Chondrocyte (in vitro differentiated cells): ENCODE results near the gene CIB2. TPM values are rescaled to one million over a fixed set of nuclear protein-coding genes. Genes with fewer than 3 reads are reported as not detected.

Experiments used
- DNase-seq: peaks from one replicate; pipeline ENCODE4 v3.0.0; 2021; ENCODE audit warnings: mixed read lengths, low spot score
- H3K27ac Mint-ChIP-seq: one replicate; pipeline ENCODE4 v1.8.0; 2021; ENCODE audit warnings: mild to moderate bottlenecking, moderate library complexity, mixed read lengths; ENCODE audit not compliant: unreplicated experiment
- H3K27me3 Mint-ChIP-seq: 2 replicates; pipeline ENCODE4 v1.8.0; 2021; ENCODE audit warnings: low read depth, mixed read lengths
- H3K36me3 Mint-ChIP-seq: 2 replicates; pipeline ENCODE4 v1.8.0; 2021; ENCODE audit warnings: low read depth, mixed read lengths
- H3K4me1 Mint-ChIP-seq: 2 replicates; pipeline ENCODE4 v1.8.0; 2021; ENCODE audit warnings: low read depth, mild to moderate bottlenecking, mixed read lengths
- H3K4me3 Mint-ChIP-seq: one replicate; pipeline ENCODE4 v1.8.0; 2021; ENCODE audit warnings: mild to moderate bottlenecking, moderate library complexity, mixed read lengths; ENCODE audit not compliant: unreplicated experiment
- H3K9me3 Mint-ChIP-seq: 2 replicates; pipeline ENCODE4 v1.8.0; 2021; ENCODE audit warnings: low read depth, mixed read lengths
- CTCF ChIP-seq: fragments of 200-600 bp; sonication (generic); IDR thresholded peaks from 2 replicates; pipeline ENCODE4 v1.5.0; 2021; ENCODE audit warnings: antibody characterized with exemption, mild to moderate bottlenecking, moderate library complexity
- total RNA-seq: library from RNA; stranded (reverse); gene quantifications from 3 replicates; pipeline ENCODE4 v1.2.1, GENCODE V29; 2021

The CIB2 gene
- total RNA-seq, 1 donor from 2014 or later: 8.0 TPM

GRCh38 chr15:78083186-78083585 is 48.1 kb downstream of the CIB2 start:
- Mint-ChIP-seq H3K9me3 (no peaks in the 10 kb centered on the region), H3K27ac (no peak overlapping the region), H3K36me3 (no peaks in the 10 kb centered on the region), H3K27me3 (no peaks in the 10 kb centered on the region), H3K4me1 (peaks cover 17% of the 10 kb centered on the region), H3K4me3 (no peak overlapping the region)
- no peak for TF ChIP-seq CTCF
- DNase-seq: no peak

GRCh38 chr15:78082743-78083110 is 48.5 kb downstream of the CIB2 start:
- no peak for TF ChIP-seq CTCF

GRCh38 chr15:78082106-78082742 is 49.0 kb downstream of the CIB2 start:
- Mint-ChIP-seq H3K27ac (no peak overlapping the region), H3K4me1 (peaks cover 22% of the 10 kb centered on the region), H3K36me3 (no peaks in the 10 kb centered on the region), H3K9me3 (no peaks in the 10 kb centered on the region), H3K27me3 (no peaks in the 10 kb centered on the region), H3K4me3 (no peak overlapping the region)
- DNase-seq: no peak
- no peak for TF ChIP-seq CTCF

More at GRCh38 chr15:78082743-78083110, 48.5 kb downstream of the CIB2 start:
- DNase-seq: no peak
- no peaks in the 10 kb centered on the region for H3K36me3 Mint-ChIP-seq
- peaks cover 22% of the 10 kb centered on the region for H3K4me1 Mint-ChIP-seq
- no peaks in the 10 kb centered on the region for H3K27me3 Mint-ChIP-seq
- no peak overlapping the region for H3K27ac Mint-ChIP-seq
- no peak overlapping the region for H3K4me3 Mint-ChIP-seq
- no peaks in the 10 kb centered on the region for H3K9me3 Mint-ChIP-seq

GRCh38 chr15:78080088-78080460 is 51.2 kb downstream of the CIB2 start:
- no peak for TF ChIP-seq CTCF
- H3K9me3 Mint-ChIP-seq: no peaks in the 10 kb centered on the region
- DNase-seq: no peak
- no peak overlapping the region for H3K27ac Mint-ChIP-seq
- H3K27me3 Mint-ChIP-seq: no peaks in the 10 kb centered on the region
- H3K4me3 Mint-ChIP-seq: no peak overlapping the region
- peaks cover 26% of the 10 kb centered on the region for H3K4me1 Mint-ChIP-seq
- no peaks in the 10 kb centered on the region for H3K36me3 Mint-ChIP-seq

GRCh38 chr15:78079298-78080087 is 51.8 kb downstream of the CIB2 start:
- Mint-ChIP-seq H3K27me3 (no peaks in the 10 kb centered on the region), H3K4me3 (no peak overlapping the region), H3K9me3 (no peaks in the 10 kb centered on the region), H3K36me3 (no peaks in the 10 kb centered on the region), H3K4me1 (peaks cover 25% of the 10 kb centered on the region), H3K27ac (no peak overlapping the region)
- no peak for TF ChIP-seq CTCF
- no peak for DNase-seq
